SU-DHL-6 (cell line): ENCODE results near the gene GRM8.

Experiments used
- H2AFZ ChIP-seq: fragments of 200-600 bp; sonication (generic); 2 replicates; pipeline ENCODE4 v1.6.1; 2014; ENCODE audit warnings: low read depth, mild to moderate bottlenecking, moderate library complexity, mixed read lengths, antibody characterized with exemption, low read length; ENCODE audit not compliant: severe bottlenecking
- H3F3A ChIP-seq: fragments of 200-600 bp; shearing (Covaris generic); 2 replicates; pipeline ENCODE4 v1.6.0; 2016; ENCODE audit warnings: antibody characterized with exemption, mild to moderate bottlenecking; ENCODE audit not compliant: insufficient read depth
- H3K27ac ChIP-seq: fragments of 200-600 bp; sonication (generic); 2 replicates; pipeline ENCODE4 v1.5.1; 2016; ENCODE audit warnings: low read depth, mild to moderate bottlenecking, low read length, moderate library complexity, mixed read lengths
- H3K27me3 ChIP-seq: fragments of 200-600 bp; sonication (generic), shearing (Covaris generic); 2 replicates; pipeline ENCODE4 v1.6.0; 2014; ENCODE audit warnings: mild to moderate bottlenecking, low read length
- H3K36me3 ChIP-seq: fragments of 200-600 bp; sonication (generic); 2 replicates; pipeline ENCODE4 v1.6.1; 2014; ENCODE audit warnings: mild to moderate bottlenecking, low read length, mixed read lengths
- H3K4me2 ChIP-seq: fragments of 300-600, 200-600 bp; shearing (Covaris generic), sonication (generic); 2 replicates; pipeline ENCODE4 v1.6.0; 2014; ENCODE audit warnings: low read length, low read depth, mild to moderate bottlenecking; ENCODE audit not compliant: poor library complexity, severe bottlenecking
- H3K4me3 ChIP-seq: fragments of 200-600 bp; sonication (generic); 2 replicates; pipeline ENCODE4 v1.5.1; 2014; ENCODE audit warnings: antibody characterized with exemption, low read length, mild to moderate bottlenecking, mixed read lengths; ENCODE audit not compliant: insufficient read depth, poor library complexity, severe bottlenecking
- H3K79me2 ChIP-seq: fragments of 200-600 bp; sonication (generic); 2 replicates; pipeline ENCODE4 v1.6.1; 2014; ENCODE audit warnings: mild to moderate bottlenecking, low read length, moderate library complexity; ENCODE audit not compliant: insufficient read depth
- H3K9ac ChIP-seq: fragments of 200-600 bp; sonication (generic); 2 replicates; pipeline ENCODE4 v1.7.0; 2014; ENCODE audit warnings: mild to moderate bottlenecking, low read length
- H3K9me2 ChIP-seq: fragments of 200-600 bp; sonication (generic); replicated peaks from 2 replicates; pipeline ENCODE4 v1.6.1; 2014; ENCODE audit warnings: low read length; ENCODE audit not compliant: insufficient read depth
- H3K9me3 ChIP-seq: fragments of 200-600 bp; sonication (generic); 2 replicates; pipeline ENCODE4 v1.6.1; 2014; ENCODE audit warnings: low read length, mixed read lengths; ENCODE audit not compliant: insufficient read depth
- H4K20me1 ChIP-seq: fragments of 200-600 bp; sonication (generic); 2 replicates; pipeline ENCODE4 v1.6.1; 2014; ENCODE audit warnings: low read depth, mild to moderate bottlenecking, antibody characterized with exemption, low read length, moderate library complexity, mixed read lengths
- CTCF ChIP-seq: fragments of 200-600 bp; sonication (generic); IDR thresholded peaks from one replicate; pipeline ENCODE4 v1.5.1; 2017; ENCODE audit warnings: antibody characterized with exemption, mild to moderate bottlenecking, low read length, moderate library complexity; ENCODE audit not compliant: insufficient read depth, poor library complexity, severe bottlenecking
- EZH2phosphoT487 ChIP-seq: fragments of 200-600 bp; sonication (generic), shearing (Covaris generic); conservative IDR thresholded peaks from 2 replicates; pipeline ENCODE4 v1.6.1; 2018; ENCODE audit warnings: mild to moderate bottlenecking, antibody characterized with exemption, low read length, moderate library complexity, mixed read lengths

Gene GRM8

GRCh38 chr7:126689037-126689436 is 563.7 kb downstream of the GRM8 start:
- H3K79me2 ChIP-seq, result no peaks in the 10 kb centered on the region
- peaks cover 34% of the 10 kb centered on the region for H3K9me3 ChIP-seq
- no peak overlapping the region for H3K9ac ChIP-seq
- no peak overlapping the region for H2AFZ ChIP-seq
- H3K4me3 ChIP-seq, result no peak overlapping the region
- no peaks in the 10 kb centered on the region for H3K27me3 ChIP-seq
- no peak overlapping the region for H3K4me2 ChIP-seq
- no peak for TF ChIP-seq CTCF
- TF ChIP-seq EZH2phosphoT487, result no peak
- H3K27ac ChIP-seq, result no peak overlapping the region
- H4K20me1 ChIP-seq, result no peaks in the 10 kb centered on the region
- no peaks in the 10 kb centered on the region; the same call in 1 of the 2 replicates for H3F3A ChIP-seq
- no peaks in the 10 kb centered on the region; the same call in 1 of the 2 replicates for H3K36me3 ChIP-seq
- no peaks in the 10 kb centered on the region for H3K9me2 ChIP-seq

- no peak overlapping the region for H3K4me2 ChIP-seq
- no peaks in the 10 kb centered on the region for H3K79me2 ChIP-seq
- no peaks in the 10 kb centered on the region for H3K27me3 ChIP-seq
- H3F3A ChIP-seq, result no peaks in the 10 kb centered on the region
- no peak overlapping the region for H2AFZ ChIP-seq
- H3K4me3 ChIP-seq, result no peak overlapping the region
- no peak overlapping the region for H3K27ac ChIP-seq
- TF ChIP-seq EZH2phosphoT487, result no peak
- no peak for TF ChIP-seq CTCF
- peaks cover 28% of the 10 kb centered on the region for H3K9me3 ChIP-seq
- H4K20me1 ChIP-seq, result no peaks in the 10 kb centered on the region
- H3K9me2 ChIP-seq, result no peaks in the 10 kb centered on the region
- H3K36me3 ChIP-seq, result no peaks in the 10 kb centered on the region; the same call in 1 of the 2 replicates
- H3K9ac ChIP-seq, result no peak overlapping the region
These were observed 566.3 kb downstream of the GRM8 start for GRCh38 chr7:126686474-126686873.

GRCh38 chr7:126685596-126685995 is 567.1 kb downstream of the GRM8 start:
- Histone ChIP-seq H3K4me2 (no peak overlapping the region), H3K27ac (no peak overlapping the region), H3F3A (no peaks in the 10 kb centered on the region), H3K9ac (no peak overlapping the region), H3K27me3 (no peaks in the 10 kb centered on the region), H3K79me2 (no peaks in the 10 kb centered on the region), H3K9me3 (peaks cover 20% of the 10 kb centered on the region), H2AFZ (no peak overlapping the region), H3K36me3 (no peaks in the 10 kb centered on the region; the same call in 1 of the 2 replicates), H3K4me3 (no peak overlapping the region), H3K9me2 (no peaks in the 10 kb centered on the region), H4K20me1 (no peaks in the 10 kb centered on the region)
- no peak for TF ChIP-seq EZH2phosphoT487
- no peak for TF ChIP-seq CTCF
